Loucy (cell line): Measurements from ENCODE around the gene SLC25A27.

Experiments
- CTCF ChIP-seq: fragments of 200-600 bp; sonication (generic); conservative IDR thresholded peaks from 2 replicates; pipeline ENCODE4 v1.5.1; 2014; ENCODE audit warnings: mild to moderate bottlenecking, antibody characterized with exemption, low read length
- EZH2phosphoT487 ChIP-seq: fragments of 200-600 bp; IDR thresholded peaks from 2 replicates; pipeline ENCODE4 v1.6.1; 2018; ENCODE audit warnings: antibody characterized with exemption, mild to moderate bottlenecking, moderate library complexity, borderline replicate concordance

GRCh38 chr6:46657642-46658041 lies 4.9 kb downstream of the SLC25A27 start:
- TF ChIP-seq EZH2phosphoT487 (no peak), CTCF (no peak)
